IMR-90 (cell line): ENCODE results near the gene ITGA6. TPM values are rescaled to one million over a fixed set of nuclear protein-coding genes. Genes with fewer than 3 reads are reported as not detected.

Experiments
- ATAC-seq: fragments of 200-7000 bp; cut with Tn5 transposase; 2 replicates; pipeline ENCODE4 v1.9.1; 2020; ENCODE audit warnings: low read depth, mild to moderate bottlenecking, moderate library complexity
- BruUV-seq: library from RNA; stranded (reverse); fragments of 400-500 nt; replicated peaks from 2 replicates; lab custom pipeline; 2021; lab: Mats Ljungman, UMichigan
- CTCF ChIA-PET: fragments of 300-600 bp; formaldehyde crosslinking; extraction: SDS; loops from one replicate; lab custom pipeline; 2021; ENCODE audit warnings: antibody characterized with exemption; lab: Yijun Ruan, JAX
- POLR2A ChIA-PET: fragments of 300-600 bp; sonication (Branson Sonifier 250); formaldehyde crosslinking; loops from one replicate; lab custom pipeline; 2022; ENCODE audit warnings: antibody characterized with exemption; ENCODE audit not compliant: unreplicated experiment; lab: Charles Lee
- DNase-seq: peaks from one replicate; pipeline ENCODE4 v3.0.0; 2013
- H2AFZ ChIP-seq: replicated peaks from 2 replicates; pipeline ENCODE3; 2013; ENCODE audit warnings: low read length, mild to moderate bottlenecking; ENCODE audit not compliant: poor library complexity
- H2AK5ac ChIP-seq: 2 replicates; pipeline ENCODE4 v1.6.1; 2013; ENCODE audit warnings: low read depth, low read length, inconsistent platforms
- H2AK9ac ChIP-seq: replicated peaks from 2 replicates; pipeline ENCODE3; 2013; ENCODE audit warnings: mild to moderate bottlenecking, low read depth, low read length, moderate library complexity; ENCODE audit not compliant: poor library complexity
- H2BK120ac ChIP-seq: 2 replicates; pipeline ENCODE4 v1.6.1; 2013; ENCODE audit warnings: low read depth, low read length, inconsistent platforms
- H2BK15ac ChIP-seq: 3 replicates; pipeline ENCODE4 v1.6.1; 2013; ENCODE audit warnings: low read depth, low read length, inconsistent platforms
- H2BK20ac ChIP-seq: 2 replicates; pipeline ENCODE4 v1.6.1; 2013; ENCODE audit warnings: low read depth, mild to moderate bottlenecking, inconsistent platforms, low read length, moderate library complexity
- H2BK5ac ChIP-seq: 2 replicates; pipeline ENCODE4 v1.6.1; 2013; ENCODE audit warnings: mild to moderate bottlenecking, low read depth, low read length, inconsistent platforms; ENCODE audit not compliant: poor library complexity, severe bottlenecking
- H3K14ac ChIP-seq: replicated peaks from 2 replicates; pipeline ENCODE4 v1.6.1; 2013; ENCODE audit warnings: low read depth, low read length, inconsistent platforms
- H3K18ac ChIP-seq: 2 replicates; pipeline ENCODE4 v1.6.1; 2013; ENCODE audit warnings: low read depth, low read length, control low read depth
- H3K23ac ChIP-seq: 2 replicates; pipeline ENCODE4 v1.6.1; 2013; ENCODE audit warnings: low read depth, low read length, inconsistent platforms
- H3K27ac ChIP-seq: 2 replicates; pipeline ENCODE4 v1.5.1; 2013; ENCODE audit warnings: mild to moderate bottlenecking, control low read depth, low read length; ENCODE audit not compliant: insufficient read depth
- H3K27me3 ChIP-seq: 2 replicates; pipeline ENCODE4 v1.6.1; 2013; ENCODE audit warnings: low read length; ENCODE audit not compliant: control insufficient read depth, insufficient read depth
- H3K36me3 ChIP-seq: 2 replicates; pipeline ENCODE4 v1.6.1; 2013; ENCODE audit warnings: low read length, mixed read lengths; ENCODE audit not compliant: control insufficient read depth, insufficient read depth
- H3K4ac ChIP-seq: 2 replicates; pipeline ENCODE4 v1.6.1; 2013; ENCODE audit warnings: low read depth, low read length, inconsistent platforms
- H3K4me1 ChIP-seq: 2 replicates; pipeline ENCODE4 v1.6.1; 2013; ENCODE audit warnings: low read length, mixed read lengths; ENCODE audit not compliant: control insufficient read depth, insufficient read depth
- H3K4me2 ChIP-seq: 2 replicates; pipeline ENCODE4 v1.6.1; 2013; ENCODE audit warnings: low read depth, mild to moderate bottlenecking, control low read depth, low read length, moderate library complexity
- H3K4me3 ChIP-seq: 2 replicates; pipeline ENCODE4 v1.5.1; 2013; ENCODE audit warnings: low read depth, mild to moderate bottlenecking, control low read depth, low read length, moderate library complexity; ENCODE audit not compliant: insufficient read depth
- H3K56ac ChIP-seq: 2 replicates; pipeline ENCODE4 v1.6.1; 2013; ENCODE audit warnings: low read length, inconsistent platforms; ENCODE audit not compliant: insufficient read depth; ENCODE audit errors: extremely low read depth
- H3K79me1 ChIP-seq, 2 experiments: 2 replicates each; pipeline ENCODE4 v1.6.1; 2013; ENCODE audit warnings: low read length in 2 of 2, inconsistent platforms in 1 of 2, low read depth in 1 of 2
- H3K9ac ChIP-seq: 2 replicates; pipeline ENCODE4 v1.6.1; 2013; ENCODE audit warnings: low read depth, low read length, control low read depth
- H3K9me1 ChIP-seq: 2 replicates; pipeline ENCODE4 v1.6.1; 2013; ENCODE audit warnings: low read length, inconsistent platforms; ENCODE audit not compliant: insufficient read depth
- H3K9me3 ChIP-seq: 2 replicates; pipeline ENCODE4 v1.6.1; 2013; ENCODE audit warnings: low read length; ENCODE audit not compliant: control insufficient read depth, insufficient read depth
- H4K20me1 ChIP-seq: 2 replicates; pipeline ENCODE4 v1.6.1; 2013; ENCODE audit warnings: low read length, inconsistent platforms; ENCODE audit not compliant: insufficient read depth
- H4K5ac ChIP-seq: 2 replicates; pipeline ENCODE4 v1.6.1; 2013; ENCODE audit warnings: mild to moderate bottlenecking, low read depth, low read length, control low read depth
- H4K8ac ChIP-seq, 2 experiments: 2 replicates each; pipeline ENCODE4 v1.6.1; 2013; ENCODE audit warnings: low read depth in 2 of 2, low read length in 2 of 2, control low read depth in 1 of 2, inconsistent platforms in 1 of 2
- H4K91ac ChIP-seq: 2 replicates; pipeline ENCODE4 v1.6.1; 2013; ENCODE audit warnings: low read depth, low read length, inconsistent platforms; ENCODE audit not compliant: insufficient read depth
- MXI1 ChIP-seq: IDR thresholded peaks from 2 replicates; pipeline ENCODE4 v1.6.1; 2012; ENCODE audit warnings: low read depth, mild to moderate bottlenecking, low read length, moderate library complexity, borderline replicate concordance
- SMC3 ChIP-seq: fragments of 150-350 bp; IDR thresholded peaks from 2 replicates; pipeline ENCODE4 v1.6.1; 2016; ENCODE audit warnings: low read depth, mild to moderate bottlenecking, antibody characterized with exemption, low read length, moderate library complexity
- WGBS, 2 experiments: methylation state at CpG; one replicate each; pipeline versions ENCODE4 v1.1.5 to v1.1.7; 2013; ENCODE audit warnings: missing lambda C conversion rate in 2 of 2; ENCODE audit not compliant: insufficient read length in 1 of 2; ENCODE audit errors: extremely low coverage in 2 of 2; 5-methylcytosine and 5-hydroxymethylcytosine counted together
- dilution Hi-C: fragments of 300-500 bp; cut with HindIII; formaldehyde crosslinking; loops from one replicate; pipeline ENCODE4 v1.14.3; 2018; ENCODE audit warnings: low sequenced_read_pairs; ENCODE audit not compliant: unreplicated experiment
- in situ Hi-C: fragments of 300-500 bp; cut with MboI; formaldehyde crosslinking; loops from 3 replicates; pipeline ENCODE4 v1.14.3; 2019; ENCODE audit warnings: low sequenced_read_pairs, inconsistent platforms, mixed read lengths
- intact Hi-C: fragments of 100-400 bp; cut with micrococcal nuclease; formaldehyde crosslinking; loops from 2 replicates; pipeline ENCODE4 v1.10.0; 2022
- polyA plus RNA-seq, 3 experiments: library from polyadenylated mRNA; depleted of rRNA; stranded (reverse); fragments of >200 nt; gene quantifications; 2 replicates each; pipeline ENCODE4 v1.2.3, GENCODE V29; 2012; ENCODE audit warnings: low replicate concordance in 1 of 3
- total RNA-seq: library from RNA; depleted of rRNA; stranded (reverse); fragments of >200 nt; gene quantifications from 2 replicates; pipeline ENCODE4 v1.2.3, GENCODE V29; 2012

Gene ITGA6
- total and polyA plus RNA-seq, 2 of the 4 experiments (the other 2 are of a cell fraction), result 12.5 to 43.9 TPM

GRCh38 chr2:172380436-172381274, 46.7 kb upstream of the ITGA6 start:
- no peaks in the 10 kb centered on the region for H3K9me1 ChIP-seq
- no TSS peak for BruUV-seq
- intact Hi-C loops, result no loop called here

More at GRCh38 chr2:172380436-172381274, 46.7 kb upstream of the ITGA6 start:
- ChIA-PET CTCF (interaction anchor here (0.9 kb wide), 1 partner anchor 40 kb away, joined by 3 read pairs; no protein-coding TSS in a partner anchor), POLR2A (no interaction called here)
- Histone ChIP-seq H2BK5ac (no peak overlapping the region), H3K36me3 (no peaks in the 10 kb centered on the region), H3K14ac (no peak overlapping the region), H2BK120ac (no peak overlapping the region), H4K8ac (no peak overlapping the region), H2AK9ac (peak overlapping the region; percentile 38), H3K79me1 (no peaks in the 10 kb centered on the region), H2BK15ac (no peak overlapping the region), H3K18ac (no peak overlapping the region), H3K27me3 (no peaks in the 10 kb centered on the region), H4K5ac (no peak overlapping the region), H3K4me2 (no peak overlapping the region), H3K4me3 (no peak overlapping the region), H2AK5ac (no peak overlapping the region), H2AFZ (peak overlapping the region; percentile 84), H3K4ac (no peak overlapping the region), H3K56ac (no peak overlapping the region), H3K9me3 (no peaks in the 10 kb centered on the region), H4K20me1 (no peaks in the 10 kb centered on the region), H3K23ac (no peak overlapping the region), H3K4me1 (no peaks in the 10 kb centered on the region; the same call in 1 of the 2 replicates), H3K9ac (no peak overlapping the region), H4K91ac (no peak overlapping the region), H2BK20ac (no peak overlapping the region), H3K27ac (no peak overlapping the region)
- ATAC-seq, result no peak
- dilution Hi-C loops, result no loop called here
- TF ChIP-seq MXI1 (no peak), SMC3 (no peak)
- DNase-seq, result no peak
- WGBS, 2 experiments, result 63% methylated on average over 2 of the region's 8 CpGs; no CpG with 5 or more reads in 1 of the 2 experiments
- in situ Hi-C loops, result no loop called here
